GM18499 (cell line): ENCODE results near the gene FAM98B.

Source experiments
- ATAC-seq: cut with Tn5 transposase; IDR thresholded peaks from one replicate; pipeline ENCODE4 v1.9.1; 2021; ENCODE audit warnings: moderate number of reproducible peaks; ENCODE audit not compliant: insufficient read depth, unreplicated experiment

Gene FAM98B

GRCh38 chr15:38534691-38535090 is 80.8 kb downstream of the FAM98B start:
- ATAC-seq = no peak

GRCh38 chr15:38535491-38536200 is 81.7 kb downstream of the FAM98B start:
- no peak for ATAC-seq

GRCh38 chr15:38536201-38536676 is 82.3 kb downstream of the FAM98B start:
- ATAC-seq = no peak
